ENCODE measurements around the gene NDOR1.

NDOR1 gene

DNA sequence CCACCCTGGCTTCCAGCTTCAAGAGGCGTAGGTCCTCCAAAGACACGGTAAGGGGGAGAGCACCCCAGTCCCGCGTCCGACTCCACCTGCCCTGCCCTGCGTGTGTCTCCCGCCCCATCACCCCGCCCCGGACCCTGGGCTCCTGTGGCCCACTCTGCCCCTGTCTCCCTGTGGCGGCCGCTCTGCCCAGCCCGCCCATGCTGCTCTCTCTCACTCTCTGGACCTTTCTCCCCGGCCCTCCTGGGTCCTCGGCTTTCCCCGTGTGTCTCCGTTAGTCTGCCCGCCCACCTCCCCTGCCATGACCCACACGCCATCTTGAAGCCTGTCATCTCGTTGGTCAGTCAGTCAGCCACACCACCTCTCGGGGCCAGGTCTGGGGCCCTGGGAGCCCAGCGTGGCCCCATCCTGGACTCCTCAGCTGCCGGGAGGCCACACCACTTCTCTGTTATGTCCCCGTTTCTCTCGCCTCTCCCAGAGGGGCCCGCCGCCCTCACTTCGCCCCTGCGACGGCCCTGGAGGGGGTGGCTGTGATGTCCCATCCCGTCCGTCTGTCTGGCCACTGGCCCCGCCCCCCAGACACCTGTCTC lies 40.2 kb upstream of the NDOR1 start:
- Histone ChIP-seq H4K20me1 (ENCODE audit: insufficient read depth, low read length, poor library complexity, severe bottlenecking) (no peaks in the 10 kb centered on the region), H3K4me1 (ENCODE audit: insufficient read depth, low read length, poor library complexity, severe bottlenecking) (peaks cover 2% of the 10 kb centered on the region), H3K4me2 (ENCODE audit: low read depth, low read length, poor library complexity, severe bottlenecking) (no peak overlapping the region), H2AFZ (ENCODE audit: low read length) (no peak overlapping the region), H3K9ac (ENCODE audit: low read depth, low read length, poor library complexity, severe bottlenecking) (no peak overlapping the region), H3K27me3 (ENCODE audit: insufficient read depth, low read length, poor library complexity, severe bottlenecking) (peaks cover 20% of the 10 kb centered on the region), H3K4me3 (ENCODE audit: low read length, poor library complexity, severe bottlenecking) (no peak overlapping the region), H3K9me3 (ENCODE audit: insufficient read depth, low read depth, low read length) (no peaks in the 10 kb centered on the region), H3K9me2 (replicated peaks; ENCODE audit: low read depth, low read length) (no peaks in the 10 kb centered on the region), H3F3A (ENCODE audit: low read depth) (no peaks in the 10 kb centered on the region), H3K36me3 (ENCODE audit: insufficient read depth, low read length) (no peaks in the 10 kb centered on the region), H3K79me2 (ENCODE audit: insufficient read depth, low read length) (no peaks in the 10 kb centered on the region)
- TF ChIP-seq EZH2phosphoT487 (IDR thresholded peaks at IDR 0.05; ENCODE audit: borderline replicate concordance) = no peak
- TF ChIP-seq, protein P1, sequence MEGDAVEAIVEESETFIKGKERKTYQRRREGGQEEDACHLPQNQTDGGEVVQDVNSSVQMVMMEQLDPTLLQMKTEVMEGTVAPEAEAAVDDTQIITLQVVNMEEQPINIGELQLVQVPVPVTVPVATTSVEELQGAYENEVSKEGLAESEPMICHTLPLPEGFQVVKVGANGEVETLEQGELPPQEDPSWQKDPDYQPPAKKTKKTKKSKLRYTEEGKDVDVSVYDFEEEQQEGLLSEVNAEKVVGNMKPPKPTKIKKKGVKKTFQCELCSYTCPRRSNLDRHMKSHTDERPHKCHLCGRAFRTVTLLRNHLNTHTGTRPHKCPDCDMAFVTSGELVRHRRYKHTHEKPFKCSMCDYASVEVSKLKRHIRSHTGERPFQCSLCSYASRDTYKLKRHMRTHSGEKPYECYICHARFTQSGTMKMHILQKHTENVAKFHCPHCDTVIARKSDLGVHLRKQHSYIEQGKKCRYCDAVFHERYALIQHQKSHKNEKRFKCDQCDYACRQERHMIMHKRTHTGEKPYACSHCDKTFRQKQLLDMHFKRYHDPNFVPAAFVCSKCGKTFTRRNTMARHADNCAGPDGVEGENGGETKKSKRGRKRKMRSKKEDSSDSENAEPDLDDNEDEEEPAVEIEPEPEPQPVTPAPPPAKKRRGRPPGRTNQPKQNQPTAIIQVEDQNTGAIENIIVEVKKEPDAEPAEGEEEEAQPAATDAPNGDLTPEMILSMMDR (conservative IDR thresholded peaks at IDR 0.05; ENCODE audit: low read length) = no peak

DNA sequence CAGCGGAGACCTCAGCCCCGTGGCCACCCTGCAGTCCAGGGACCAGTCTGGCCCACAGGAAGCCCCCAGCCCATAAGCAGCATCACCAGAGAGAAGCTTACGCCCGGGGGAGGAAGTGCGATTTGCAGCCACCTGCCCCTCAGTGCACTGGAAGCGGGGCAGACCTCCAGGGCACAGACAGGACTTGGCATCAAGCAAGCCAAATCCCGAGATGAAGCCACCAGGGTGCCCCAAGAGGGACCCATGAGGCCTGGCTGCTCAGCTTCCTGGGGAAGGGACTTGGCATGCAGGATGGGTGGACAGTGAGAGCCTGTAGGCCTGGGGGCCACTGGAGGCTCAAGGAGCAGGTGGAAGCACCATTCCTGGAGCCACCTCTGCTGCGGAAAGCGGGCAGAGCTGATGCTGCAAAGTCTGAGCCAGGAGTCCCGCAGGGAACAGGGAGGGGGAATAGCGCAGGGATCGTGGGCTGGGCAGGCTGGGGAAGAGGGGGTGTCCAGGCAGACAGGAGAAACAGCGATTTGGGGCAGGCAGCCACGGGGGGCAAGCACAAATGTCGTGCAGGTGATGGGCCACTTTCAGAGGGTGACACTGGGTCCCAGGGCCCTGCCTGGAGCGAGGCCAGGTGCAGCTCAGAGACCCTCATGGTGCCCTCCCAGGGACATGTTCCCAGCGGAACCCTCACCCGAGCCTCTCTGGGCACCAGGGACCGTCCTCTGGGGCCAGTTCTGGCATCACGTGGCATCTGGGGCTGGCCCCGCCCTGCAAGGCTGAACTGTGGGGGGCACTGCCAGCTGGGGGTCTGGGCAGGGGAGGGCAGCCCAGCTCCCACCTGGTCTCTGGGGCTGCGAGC lies 38.9 kb upstream of the NDOR1 start:
- H4K20me1 ChIP-seq (ENCODE audit: insufficient read depth, low read length, poor library complexity, severe bottlenecking) = no peaks in the 10 kb centered on the region
- peaks cover 8% of the 10 kb centered on the region for H3K4me1 ChIP-seq (ENCODE audit: insufficient read depth, low read length, poor library complexity, severe bottlenecking)
- H3K36me3 ChIP-seq (ENCODE audit: insufficient read depth, low read length) = no peaks in the 10 kb centered on the region
- H3K27me3 ChIP-seq (ENCODE audit: insufficient read depth, low read length, poor library complexity, severe bottlenecking) = peaks cover 20% of the 10 kb centered on the region
- no peaks in the 10 kb centered on the region for H3K79me2 ChIP-seq (ENCODE audit: insufficient read depth, low read length)
- H3K9me2 ChIP-seq (replicated peaks; ENCODE audit: low read depth, low read length) = no peaks in the 10 kb centered on the region
- H3K9ac ChIP-seq (ENCODE audit: low read depth, low read length, poor library complexity, severe bottlenecking) = no peak overlapping the region
- H3K4me2 ChIP-seq (ENCODE audit: low read depth, low read length, poor library complexity, severe bottlenecking) = no peak overlapping the region
- H2AFZ ChIP-seq (ENCODE audit: low read length) = no peak overlapping the region
- H3F3A ChIP-seq (ENCODE audit: low read depth) = no peaks in the 10 kb centered on the region
- H3K9me3 ChIP-seq (ENCODE audit: insufficient read depth, low read depth, low read length) = no peaks in the 10 kb centered on the region
- TF ChIP-seq, protein P1 (conservative IDR thresholded peaks at IDR 0.05; ENCODE audit: low read length) = no peak
- TF ChIP-seq EZH2phosphoT487 (IDR thresholded peaks at IDR 0.05; ENCODE audit: borderline replicate concordance) = no peak
- H3K4me3 ChIP-seq (ENCODE audit: low read length, poor library complexity, severe bottlenecking) = no peak overlapping the region

DNA sequence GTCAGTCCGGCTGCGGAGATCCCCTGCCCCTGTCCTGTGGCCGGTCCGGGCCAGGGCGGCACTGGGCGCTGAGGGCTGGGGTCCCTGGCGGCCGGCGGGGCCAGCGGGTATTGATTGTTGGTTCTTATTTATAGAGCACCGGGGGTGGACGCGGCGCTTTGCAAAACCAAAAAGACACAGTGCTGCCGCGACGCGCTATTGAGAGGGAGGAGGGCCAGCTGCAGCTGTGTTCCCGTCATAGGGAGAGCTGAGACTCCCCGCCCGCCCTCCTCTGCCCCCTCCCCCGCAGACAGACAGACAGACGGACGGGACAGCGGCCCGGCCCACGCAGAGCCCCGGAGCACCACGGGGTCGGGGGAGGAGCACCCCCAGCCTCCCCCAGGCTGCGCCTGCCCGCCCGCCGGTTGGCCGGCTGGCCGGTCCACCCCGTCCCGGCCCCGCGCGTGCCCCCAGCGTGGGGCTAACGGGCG lies 38.2 kb upstream of the NDOR1 start:
- Histone ChIP-seq H4K20me1 (ENCODE audit: insufficient read depth, low read length, poor library complexity, severe bottlenecking) (no peaks in the 10 kb centered on the region), H3K27me3 (ENCODE audit: insufficient read depth, low read length, poor library complexity, severe bottlenecking) (peaks cover 20% of the 10 kb centered on the region), H3K9ac (ENCODE audit: low read depth, low read length, poor library complexity, severe bottlenecking) (no peak overlapping the region), H3K9me3 (ENCODE audit: insufficient read depth, low read depth, low read length) (no peaks in the 10 kb centered on the region), H2AFZ (ENCODE audit: low read length) (no peak overlapping the region), H3K36me3 (ENCODE audit: insufficient read depth, low read length) (no peaks in the 10 kb centered on the region), H3K4me1 (ENCODE audit: insufficient read depth, low read length, poor library complexity, severe bottlenecking) (peaks cover 8% of the 10 kb centered on the region), H3K4me2 (ENCODE audit: low read depth, low read length, poor library complexity, severe bottlenecking) (no peak overlapping the region), H3K79me2 (ENCODE audit: insufficient read depth, low read length) (no peaks in the 10 kb centered on the region), H3K4me3 (ENCODE audit: low read length, poor library complexity, severe bottlenecking) (no peak overlapping the region), H3F3A (ENCODE audit: low read depth) (no peaks in the 10 kb centered on the region), H3K9me2 (replicated peaks; ENCODE audit: low read depth, low read length) (no peaks in the 10 kb centered on the region)
- TF ChIP-seq, protein P1 (conservative IDR thresholded peaks at IDR 0.05; ENCODE audit: low read length) = no peak
- TF ChIP-seq EZH2phosphoT487 (IDR thresholded peaks at IDR 0.05; ENCODE audit: borderline replicate concordance) = no peak

Data from Loucy (cell line).